ENCODE results near the gene NMNAT2.

Gene NMNAT2

GRCh38 chr1:183203094-183203493, 215.1 kb downstream of the NMNAT2 start:
- no peak for DNase-seq

GRCh38 chr1:183200451-183200850, 217.7 kb downstream of the NMNAT2 start:
- DNase-seq: no peak

DNA sequence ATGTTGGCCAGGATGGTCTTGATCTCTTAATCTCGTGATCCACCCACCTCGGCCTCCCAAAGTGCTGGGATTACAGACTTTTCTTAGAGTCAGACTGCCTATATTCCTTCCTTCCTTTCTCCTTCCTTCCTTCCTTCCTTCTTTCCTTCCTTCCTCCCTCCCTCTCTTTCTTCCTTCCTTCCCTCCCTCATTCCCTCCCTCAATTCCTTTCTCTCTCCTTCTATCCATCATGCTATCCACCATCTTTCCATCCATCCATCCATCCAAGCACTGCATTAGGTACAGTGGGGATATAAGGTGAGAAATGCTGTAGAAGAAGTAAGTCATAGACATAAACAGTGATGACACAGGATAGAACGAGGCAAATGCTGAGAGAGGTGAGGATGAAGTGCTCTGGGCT, 218.9 kb downstream of the NMNAT2 start:
- DNase-seq: no peak

DNA sequence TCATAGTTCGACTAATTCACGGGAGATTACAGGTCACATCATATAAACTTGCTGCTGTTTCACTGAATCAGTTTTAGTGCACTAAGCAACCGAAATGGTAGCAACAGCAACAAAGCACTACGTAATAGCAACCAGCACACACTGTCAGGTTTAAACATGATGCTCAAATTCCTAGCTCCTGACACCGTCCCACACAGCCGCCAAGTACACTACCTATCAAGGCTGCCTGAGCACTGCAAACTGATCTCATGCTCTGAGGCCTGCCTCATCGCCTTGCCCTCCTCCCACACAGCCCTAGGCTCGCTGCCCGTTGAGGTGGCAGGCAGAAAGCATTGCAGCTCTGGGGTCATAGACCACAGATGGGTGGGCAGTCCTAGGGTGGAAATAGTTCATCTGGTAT, 219.7 kb downstream of the NMNAT2 start:
- no peak for DNase-seq
